T-helper 9 cell (primary cell): ENCODE results near the gene GHRHR.

Source experiments
- DNase-seq: peaks from one replicate; pipeline ENCODE4 v3.0.0-alpha.2; 2020

GHRHR gene

GRCh38 chr7:30968747-30969603 is 5.2 kb downstream of the GHRHR start:
- DNase-seq = no peak

- no peak for DNase-seq
Observed at GRCh38 chr7:30969604-30969970, 5.8 kb downstream of the GHRHR start.

DNA sequence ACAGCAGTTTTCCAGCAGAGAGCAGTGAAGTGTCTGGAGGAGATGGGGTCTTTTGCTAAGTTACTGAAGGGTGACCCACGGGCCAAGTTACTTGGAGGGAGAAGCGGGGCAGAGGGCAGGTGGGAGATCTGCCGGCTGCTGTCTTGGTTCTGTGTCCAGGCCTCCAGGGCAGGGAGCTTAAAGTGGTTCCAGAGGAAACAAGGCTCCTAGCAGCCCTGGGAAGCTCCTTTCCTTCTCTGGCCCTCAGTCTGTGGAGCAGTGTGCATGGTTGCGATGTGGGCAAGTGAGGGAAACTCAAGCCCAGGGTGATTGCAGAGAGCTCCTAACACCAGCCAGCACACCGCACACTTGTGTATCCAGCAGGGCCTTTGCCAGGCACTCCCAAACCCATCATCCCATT is 6.3 kb downstream of the GHRHR start:
- no peak for DNase-seq

- DNase-seq = no peak
Observed at GRCh38 chr7:30970594-30971094, 6.9 kb downstream of the GHRHR start.

DNA sequence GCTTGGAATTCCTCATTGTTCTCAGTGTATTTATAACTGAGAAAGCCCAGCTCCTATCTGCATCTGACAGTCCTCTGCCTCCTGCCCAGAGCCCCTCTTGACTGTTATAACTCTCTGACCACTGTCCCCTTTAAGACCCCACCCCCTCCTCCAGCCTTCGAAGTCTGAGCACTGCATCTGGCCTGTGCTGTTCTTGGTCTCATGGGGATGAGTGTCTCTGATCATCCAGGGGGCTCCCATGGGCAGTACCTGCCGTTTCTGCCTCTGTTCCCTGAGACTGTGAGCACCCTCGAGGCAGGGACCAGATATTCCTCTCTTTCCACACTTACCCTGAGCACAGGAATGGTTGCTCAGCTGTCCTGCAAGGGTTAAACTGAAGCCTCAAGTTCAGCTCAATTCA is 7.7 kb downstream of the GHRHR start:
- no peak for DNase-seq

- no peak for DNase-seq
Observed at GRCh38 chr7:30971840-30972563, 8.2 kb downstream of the GHRHR start.

DNA sequence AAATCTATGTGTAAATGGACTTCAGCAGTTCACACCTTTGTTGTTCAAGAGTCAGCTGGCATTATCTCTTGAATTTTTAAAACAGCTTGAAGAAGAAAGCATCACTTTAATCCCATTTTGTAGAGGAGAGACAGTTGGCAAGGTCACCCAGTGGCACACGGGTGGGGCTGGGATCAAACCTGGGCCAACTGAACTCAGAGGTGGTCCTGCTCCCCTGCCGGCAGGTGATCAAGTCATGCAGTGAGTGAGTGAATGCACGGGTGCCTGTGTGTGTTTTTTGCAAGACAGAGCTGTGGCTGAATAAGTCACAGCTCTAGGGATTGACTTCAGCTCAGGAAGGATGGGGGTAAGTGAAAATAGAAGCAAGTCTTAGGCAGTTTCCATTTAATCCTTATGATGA is 9.5 kb downstream of the GHRHR start:
- no peak for DNase-seq

DNA sequence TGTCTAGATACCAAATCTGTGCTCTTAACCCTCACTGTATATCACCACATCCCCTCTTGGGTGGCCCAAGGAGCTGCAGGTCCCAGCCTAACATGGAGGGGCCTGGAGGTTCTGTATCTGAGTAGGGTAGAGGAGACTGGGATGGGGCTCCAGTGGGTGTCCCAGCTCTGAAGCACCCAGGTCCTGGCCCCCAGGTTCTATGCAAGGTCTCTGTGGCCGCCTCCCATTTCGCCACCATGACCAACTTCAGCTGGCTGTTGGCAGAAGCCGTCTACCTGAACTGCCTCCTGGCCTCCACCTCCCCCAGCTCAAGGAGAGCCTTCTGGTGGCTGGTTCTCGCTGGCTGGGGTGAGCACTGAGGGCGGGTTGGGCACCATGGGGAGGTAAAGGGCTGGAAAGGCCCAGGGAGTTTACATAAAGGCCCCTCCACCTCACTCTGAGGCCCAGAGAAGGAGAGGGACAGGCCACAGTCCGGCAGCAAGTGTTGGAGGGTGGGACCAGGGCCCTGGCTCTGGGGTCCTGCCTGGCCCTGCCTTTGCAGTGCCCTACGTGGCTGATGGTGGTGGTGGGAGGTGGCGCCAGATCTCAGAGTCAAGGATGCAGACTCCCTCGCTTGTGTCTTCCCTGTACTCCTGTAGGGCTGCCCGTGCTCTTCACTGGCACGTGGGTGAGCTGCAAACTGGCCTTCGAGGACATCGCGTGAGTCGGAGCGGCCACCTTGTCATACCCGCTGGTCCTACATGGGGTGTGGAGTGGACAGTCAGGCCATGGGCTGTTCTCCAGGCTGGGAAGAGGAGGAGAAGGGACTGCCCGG is 10.2 kb downstream of the GHRHR start:
- DNase-seq = no peak

DNA sequence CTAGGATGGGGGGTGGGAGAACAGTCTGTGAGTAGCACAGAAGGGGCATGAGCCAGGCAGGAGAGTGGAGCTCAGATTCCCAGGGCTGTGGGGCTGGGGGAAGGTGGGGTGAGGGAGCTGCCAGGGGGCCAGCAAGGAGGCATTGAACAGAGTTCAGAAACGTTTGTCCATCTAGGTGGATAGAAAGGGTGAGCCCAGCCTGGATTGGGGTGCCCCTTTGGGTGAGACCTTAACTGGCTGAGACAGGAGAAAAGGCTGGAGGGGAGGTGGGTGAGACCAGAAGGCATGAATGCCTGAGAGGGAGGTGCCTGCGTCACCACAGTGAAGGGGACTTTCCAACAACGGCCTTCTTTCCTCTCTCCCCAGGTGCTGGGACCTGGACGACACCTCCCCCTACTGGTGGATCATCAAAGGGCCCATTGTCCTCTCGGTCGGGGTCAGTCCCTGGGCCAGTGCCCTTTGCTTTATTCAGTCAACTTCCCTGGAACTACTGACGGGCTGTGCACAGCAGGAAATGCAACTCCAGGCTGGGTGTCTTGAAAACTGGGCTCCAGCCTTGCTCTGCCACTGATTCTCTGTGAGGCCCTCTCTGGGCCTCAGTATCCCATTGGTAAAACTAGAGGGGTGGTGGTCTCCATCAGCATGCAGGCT is 11.0 kb downstream of the GHRHR start:
- no peak for DNase-seq

DNA sequence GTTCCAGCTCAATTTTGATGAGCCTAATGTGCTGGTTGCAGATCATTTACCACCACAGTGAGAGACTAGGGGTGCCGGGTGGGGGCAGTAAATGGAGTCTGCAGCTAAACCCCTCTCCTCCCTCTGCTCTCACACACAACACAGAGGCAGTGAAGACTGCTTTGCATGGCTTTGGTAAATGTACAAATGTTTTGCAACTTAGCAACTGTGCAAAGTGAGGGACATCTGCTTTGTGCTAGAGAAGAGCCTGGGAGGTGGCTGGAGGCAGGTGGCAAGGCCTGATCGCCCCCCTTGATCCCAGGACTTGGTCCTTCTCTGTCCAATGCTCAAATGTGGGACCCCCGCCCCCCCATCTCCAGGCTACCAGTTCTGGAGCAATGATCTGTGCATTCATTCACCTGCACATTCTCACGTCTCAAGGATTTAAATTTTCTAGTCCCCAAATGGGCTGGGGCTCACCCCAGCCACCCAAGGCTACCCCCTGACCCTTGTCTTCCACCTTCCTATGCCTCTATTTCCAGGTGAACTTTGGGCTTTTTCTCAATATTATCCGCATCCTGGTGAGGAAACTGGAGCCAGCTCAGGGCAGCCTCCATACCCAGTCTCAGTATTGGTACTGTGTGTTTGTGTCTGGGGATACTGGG is 11.6 kb downstream of the GHRHR start:
- no peak for DNase-seq

DNA sequence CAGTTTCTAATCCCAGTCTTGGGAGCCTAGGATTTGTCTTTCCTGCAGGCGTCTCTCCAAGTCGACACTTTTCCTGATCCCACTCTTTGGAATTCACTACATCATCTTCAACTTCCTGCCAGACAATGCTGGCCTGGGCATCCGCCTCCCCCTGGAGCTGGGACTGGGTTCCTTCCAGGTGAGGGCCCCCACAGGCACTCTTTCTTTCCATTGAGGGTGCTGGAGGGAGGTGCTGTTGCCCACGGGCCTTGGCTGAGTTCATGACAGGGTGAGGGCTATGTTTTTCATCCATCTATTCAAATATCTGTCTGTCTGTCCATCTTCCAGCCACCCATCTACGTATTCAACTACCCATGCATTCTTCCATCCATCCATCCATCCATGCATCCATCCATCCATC is 12.6 kb downstream of the GHRHR start:
- no peak for DNase-seq

DNA sequence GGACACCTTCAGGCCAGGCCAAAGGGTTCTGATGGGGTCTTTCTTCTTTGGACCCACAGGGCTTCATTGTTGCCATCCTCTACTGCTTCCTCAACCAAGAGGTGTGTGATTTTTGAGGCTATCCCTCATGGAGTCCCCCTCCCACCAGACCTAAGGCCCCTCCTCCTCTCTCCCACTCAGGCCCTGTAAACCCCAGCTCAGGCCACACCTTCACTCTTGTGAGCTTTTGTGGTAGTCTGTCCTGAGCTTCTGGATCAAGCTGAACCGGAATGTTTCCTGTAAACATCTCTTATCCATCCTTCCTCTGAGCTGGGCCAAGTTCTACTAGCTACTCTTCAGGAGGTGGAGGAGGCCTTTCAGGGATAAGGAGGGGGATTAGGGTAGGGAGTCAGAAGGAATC is 13.5 kb downstream of the GHRHR start:
- no peak for DNase-seq

DNA sequence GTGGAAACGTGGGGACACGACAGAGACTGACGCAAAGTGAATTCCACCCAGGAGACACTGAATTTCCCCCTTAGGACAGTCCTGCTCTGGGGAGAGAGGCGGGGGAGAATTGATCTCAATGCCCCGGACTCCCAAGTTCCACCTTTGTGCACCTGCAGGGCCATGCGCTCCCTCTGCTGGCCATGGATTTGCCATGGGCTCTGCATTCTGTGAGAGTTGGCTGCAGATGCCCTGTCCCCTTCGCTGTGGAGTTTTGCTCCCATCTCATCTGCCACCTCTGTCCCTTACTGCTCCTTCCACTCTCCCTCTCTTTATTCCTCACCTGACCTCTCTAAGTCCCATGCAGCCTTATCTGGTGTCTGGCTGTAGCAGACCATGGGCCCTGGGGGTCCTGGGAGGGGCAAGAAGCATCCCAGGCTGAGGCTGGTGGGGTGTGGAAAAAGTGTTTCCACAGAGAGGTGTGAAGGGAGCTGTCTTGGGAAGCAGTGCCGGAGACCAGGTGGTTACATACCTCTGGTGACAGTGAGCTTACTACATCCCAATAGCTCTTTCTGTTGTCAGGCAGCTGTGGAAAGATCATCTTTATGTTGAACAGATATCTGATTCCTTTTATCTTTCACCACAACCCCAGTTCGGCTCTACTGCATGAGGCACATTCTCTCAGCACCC is 14.3 kb downstream of the GHRHR start:
- no peak for DNase-seq

GRCh38 chr7:30979027-30979426 is 15.3 kb downstream of the GHRHR start:
- DNase-seq = no peak

DNA sequence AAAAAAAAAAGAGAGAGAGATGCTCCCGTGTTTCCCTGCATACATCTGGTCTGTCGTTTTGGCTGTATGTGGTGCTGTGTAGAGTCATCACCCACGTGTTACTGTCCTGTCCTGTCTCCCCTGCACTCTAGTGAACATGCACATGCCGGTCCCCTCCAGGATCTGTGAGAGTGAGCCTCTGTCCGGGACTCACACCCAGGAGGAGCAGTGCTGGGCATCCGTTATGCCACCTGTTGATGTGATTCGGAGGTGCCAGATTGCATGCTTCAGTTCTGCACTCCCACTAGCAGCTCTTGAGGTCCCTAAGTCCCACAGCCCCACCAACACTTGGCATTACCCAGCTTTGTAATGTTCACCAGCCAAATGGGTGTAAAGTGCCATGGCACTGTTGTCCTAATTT is 16.4 kb downstream of the GHRHR start:
- no peak for DNase-seq

DNA sequence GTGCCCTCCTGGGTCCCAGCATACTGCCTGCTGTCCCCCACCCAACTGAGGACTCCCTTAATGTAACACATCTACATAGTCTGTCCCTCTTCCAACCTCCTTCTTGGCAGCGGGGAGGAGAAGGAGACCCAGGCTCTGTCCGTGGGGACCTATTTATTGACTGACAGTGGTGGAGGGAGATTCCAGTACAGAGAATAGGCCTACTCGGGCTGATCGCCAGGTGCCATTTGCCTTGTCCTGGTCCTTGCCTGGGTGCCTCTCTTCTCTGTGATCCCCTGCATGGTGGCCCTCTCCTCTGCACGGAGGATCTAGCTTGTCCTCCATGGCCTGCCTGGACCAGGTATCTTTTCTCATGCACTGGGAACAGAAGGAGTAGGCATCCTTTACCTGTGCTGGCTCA is 17.0 kb downstream of the GHRHR start:
- DNase-seq = no peak

DNA sequence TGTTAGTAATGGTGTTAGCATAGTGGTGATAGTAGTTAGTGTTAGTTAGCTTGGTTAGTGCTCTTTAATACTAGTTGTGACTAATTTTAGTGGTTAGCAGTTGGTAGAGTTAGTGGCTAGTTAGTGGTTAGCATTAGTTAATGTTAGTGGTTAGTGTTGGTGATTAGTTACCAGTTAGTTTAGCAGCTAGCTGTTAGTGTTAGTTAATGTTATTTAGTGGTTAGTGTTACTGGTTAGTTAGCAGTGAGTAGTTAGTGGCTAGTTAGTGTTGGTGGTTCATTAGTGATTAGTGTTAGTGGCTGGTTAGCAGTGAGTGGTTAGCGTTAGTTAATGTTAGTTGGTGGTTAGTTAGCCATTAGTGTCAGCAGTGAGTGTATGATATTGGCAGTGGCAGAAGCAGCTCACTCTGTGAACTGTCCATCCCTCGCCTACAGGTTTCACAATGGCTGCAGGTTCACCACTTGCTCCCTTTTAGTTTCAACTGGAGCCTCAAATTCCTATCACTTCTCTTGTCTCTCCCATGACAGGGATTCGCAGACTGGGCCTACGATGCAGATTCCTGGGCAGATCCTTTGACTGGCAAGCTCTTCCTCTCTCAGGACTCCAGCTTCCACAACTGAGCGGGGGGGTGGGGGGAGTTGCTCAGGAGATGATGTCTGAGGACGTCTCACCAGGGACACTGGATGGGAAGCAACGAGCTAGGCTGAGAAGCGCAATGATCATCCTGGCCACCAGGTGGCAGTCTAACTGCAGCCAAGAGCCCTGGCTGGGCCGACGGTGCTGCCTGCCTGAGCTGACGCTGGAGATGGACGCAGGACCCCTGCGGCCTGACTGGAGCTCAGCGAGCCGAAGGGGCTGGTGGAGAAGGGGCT is 19.5 kb downstream of the GHRHR start:
- DNase-seq = peak; percentile 61

DNA sequence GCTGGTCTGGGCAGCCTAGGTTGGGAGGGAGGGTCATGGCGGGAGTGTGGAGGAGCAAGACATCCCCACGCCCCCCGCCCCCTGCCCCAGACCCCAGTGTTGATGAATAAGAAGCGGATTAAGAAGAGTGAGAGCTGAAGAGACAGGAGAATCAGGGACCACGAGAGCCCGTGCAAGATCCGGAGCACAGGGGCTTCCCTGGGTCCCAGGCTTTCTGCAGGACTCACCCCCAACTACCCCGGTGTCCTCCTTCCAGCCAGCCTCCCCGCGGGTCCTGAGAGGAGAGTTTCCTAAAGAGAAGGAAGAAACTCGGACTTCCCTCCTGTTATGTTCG is 20.1 kb downstream of the GHRHR start:
- no peak for DNase-seq

DNA sequence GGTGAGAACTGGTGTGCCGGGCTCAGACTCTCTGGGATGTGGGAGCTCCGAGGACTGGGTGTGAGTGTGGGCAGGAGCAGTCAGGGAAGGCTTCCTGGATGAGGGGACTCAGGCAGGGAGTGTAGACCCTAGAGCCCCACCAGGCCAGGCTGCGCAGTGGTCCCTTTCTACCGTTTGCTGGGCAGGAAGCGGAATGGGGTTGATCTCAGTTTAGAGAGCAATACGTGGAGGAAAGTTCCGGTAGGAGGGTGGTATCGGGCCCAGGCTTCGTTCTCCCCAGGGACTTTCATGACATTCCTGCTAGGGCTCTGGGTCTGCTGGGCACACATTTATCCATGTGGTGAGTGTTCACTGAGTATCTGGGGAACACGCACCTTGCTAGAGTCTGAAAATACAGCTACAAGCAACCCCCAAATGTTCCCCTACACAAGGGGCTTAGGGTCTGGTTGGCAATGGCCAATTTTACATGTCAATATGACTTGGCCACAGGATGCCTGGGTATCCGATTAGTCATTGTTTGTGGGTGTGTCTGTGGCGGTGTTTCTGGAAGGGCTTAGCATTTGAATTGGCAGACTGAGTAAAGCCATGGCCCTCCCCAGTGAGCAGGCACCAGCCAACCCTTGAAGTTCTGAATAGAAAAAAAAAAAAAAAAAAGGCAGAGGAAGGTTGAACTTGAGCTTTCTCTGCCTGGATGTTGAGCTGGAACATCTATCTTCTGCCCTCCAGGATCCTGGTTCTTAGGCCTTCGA is 20.8 kb downstream of the GHRHR start:
- no peak for DNase-seq

- no peak for DNase-seq
Observed at GRCh38 chr7:30985756-30986155, 22.0 kb downstream of the GHRHR start.
